ENCODE results near the gene ISG15.

The ISG15 gene

GRCh38 chr1:999725-1000356 is 13.5 kb upstream of the ISG15 start, which contains the start of gene HES4:
HES4 (minus strand) TSS chr1:1000097; CDS start chr1:999973, 124 bp downstream.
- Histone ChIP-seq H3K4me1 (ENCODE audit: control insufficient read depth, low read depth, low read length) (peaks cover 3% of the 10 kb centered on the region), H3K56ac (ENCODE audit: low read length) (peak within 1 kb of the TSS; percentile 85), H3K79me1 (ENCODE audit: low read length) (no peaks in the 10 kb centered on the region), H3K4me2 (ENCODE audit: low read length) (peak within 1 kb of the TSS; percentile 71), H3K27me3 (ENCODE audit: insufficient read depth, low read length, poor library complexity) (peaks cover 29% of the 10 kb centered on the region), H2BK120ac (ENCODE audit: low read depth, low read length) (no peak within 1 kb of the TSS), H2BK15ac (replicated peaks; ENCODE audit: low read depth) (no peak within 1 kb of the TSS), H3K23ac (ENCODE audit: low read length) (peak within 1 kb of the TSS; percentile 80), H3K36me3 (ENCODE audit: control insufficient read depth, insufficient read depth, low read length) (no peaks in the 10 kb centered on the region), H4K5ac (ENCODE audit: low read length) (no peak within 1 kb of the TSS), H3K79me2 (ENCODE audit: control insufficient read depth, insufficient read depth, low read length) (no peaks in the 10 kb centered on the region), H3K18ac (ENCODE audit: low read length) (peak within 1 kb of the TSS; percentile 15), H3K9ac (ENCODE audit: low read length) (peak within 1 kb of the TSS; percentile 71), H4K8ac (ENCODE audit: low read depth, low read length) (no peak within 1 kb of the TSS), H2AK5ac (ENCODE audit: low read length) (no peak within 1 kb of the TSS), H3K4me3 (ENCODE audit: low read length) (no peak within 1 kb of the TSS), H3K27ac (ENCODE audit: low read depth, low read length) (peak within 1 kb of the TSS; percentile 15), H3K4ac (ENCODE audit: low read depth, low read length) (no peak within 1 kb of the TSS), H2BK5ac (ENCODE audit: low read length) (no peak within 1 kb of the TSS)
- no CpG with 5 or more reads among the region's 95 CpGs for WGBS (ENCODE audit: extremely low coverage, insufficient coverage, low lambda C conversion rate)
- DNase-seq: peak; percentile 92

DNA sequence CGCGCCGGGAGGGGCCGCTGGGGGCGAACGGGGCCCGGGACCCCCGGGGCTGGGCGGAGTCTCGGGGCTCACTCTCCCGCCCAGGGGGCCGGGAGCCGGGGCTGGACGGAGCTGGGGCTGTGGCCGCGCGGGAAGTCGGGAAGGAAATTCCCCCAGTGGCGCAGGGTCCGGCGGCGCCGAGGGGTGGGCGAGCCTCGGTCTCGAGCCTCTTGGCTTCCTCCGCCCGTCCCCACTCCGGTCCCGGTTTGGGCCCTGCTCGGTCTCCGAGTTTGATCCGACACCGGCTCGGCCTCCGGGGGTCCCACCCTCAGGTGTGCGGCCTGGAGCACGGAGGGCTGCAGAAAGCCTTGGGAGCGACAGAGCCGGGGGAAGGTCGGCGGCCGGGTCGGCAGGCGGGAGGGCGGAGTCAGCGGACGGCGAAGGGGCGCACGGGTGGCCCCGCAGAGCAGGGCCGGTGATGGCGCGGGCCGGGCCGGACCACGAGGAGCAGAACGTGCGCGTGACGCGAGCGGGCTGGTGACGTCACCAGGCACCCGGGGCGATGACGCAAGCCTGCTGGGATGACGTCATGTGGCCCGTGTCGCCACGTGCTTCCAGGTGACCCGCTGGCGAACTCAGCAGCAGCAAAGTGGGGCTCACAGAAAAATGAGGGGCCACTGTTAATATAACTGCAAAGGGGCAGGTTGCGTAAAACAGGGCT is 12.8 kb upstream of the ISG15 start:
- Histone ChIP-seq H3K79me1 (ENCODE audit: low read length) (no peaks in the 10 kb centered on the region), H3K4me3 (ENCODE audit: low read length) (no peak overlapping the region), H4K5ac (ENCODE audit: low read length) (no peak overlapping the region), H2BK15ac (replicated peaks; ENCODE audit: low read depth) (no peak overlapping the region), H3K36me3 (ENCODE audit: control insufficient read depth, insufficient read depth, low read length) (no peaks in the 10 kb centered on the region), H2AK5ac (ENCODE audit: low read length) (no peak overlapping the region), H3K18ac (ENCODE audit: low read length) (peak overlapping the region; percentile 15), H3K56ac (ENCODE audit: low read length) (peak overlapping the region; percentile 85), H3K9ac (ENCODE audit: low read length) (peak overlapping the region; percentile 71), H3K4me2 (ENCODE audit: low read length) (peak overlapping the region; percentile 71), H3K23ac (ENCODE audit: low read length) (peak overlapping the region; percentile 80), H2BK5ac (ENCODE audit: low read length) (no peak overlapping the region), H3K27me3 (ENCODE audit: insufficient read depth, low read length, poor library complexity) (peaks cover 29% of the 10 kb centered on the region), H4K8ac (ENCODE audit: low read depth, low read length) (no peak overlapping the region), H3K27ac (ENCODE audit: low read depth, low read length) (peak overlapping the region; percentile 15), H3K4ac (ENCODE audit: low read depth, low read length) (no peak overlapping the region), H2BK120ac (ENCODE audit: low read depth, low read length) (no peak overlapping the region), H3K79me2 (ENCODE audit: control insufficient read depth, insufficient read depth, low read length) (no peaks in the 10 kb centered on the region), H3K4me1 (ENCODE audit: control insufficient read depth, low read depth, low read length) (peaks cover 7% of the 10 kb centered on the region)
- DNase-seq: peak; percentile 81
- WGBS (ENCODE audit: extremely low coverage, insufficient coverage, low lambda C conversion rate): no CpG with 5 or more reads among the region's 75 CpGs

GRCh38 chr1:1001057-1001783 is 12.1 kb upstream of the ISG15 start:
- Histone ChIP-seq H3K79me2 (ENCODE audit: control insufficient read depth, insufficient read depth, low read length) (no peaks in the 10 kb centered on the region), H2BK15ac (replicated peaks; ENCODE audit: low read depth) (no peak overlapping the region), H2AK5ac (ENCODE audit: low read length) (no peak overlapping the region), H2BK5ac (ENCODE audit: low read length) (no peak overlapping the region), H3K27me3 (ENCODE audit: insufficient read depth, low read length, poor library complexity) (peaks cover 29% of the 10 kb centered on the region), H3K4me2 (ENCODE audit: low read length) (peak overlapping the region; percentile 27), H3K23ac (ENCODE audit: low read length) (no peak overlapping the region), H3K36me3 (ENCODE audit: control insufficient read depth, insufficient read depth, low read length) (no peaks in the 10 kb centered on the region), H3K4me1 (ENCODE audit: control insufficient read depth, low read depth, low read length) (peaks cover 7% of the 10 kb centered on the region), H3K56ac (ENCODE audit: low read length) (peak overlapping the region; percentile 85), H3K27ac (ENCODE audit: low read depth, low read length) (no peak overlapping the region), H4K8ac (ENCODE audit: low read depth, low read length) (no peak overlapping the region), H3K4ac (ENCODE audit: low read depth, low read length) (peak overlapping the region; percentile 37), H3K9ac (ENCODE audit: low read length) (peak overlapping the region; percentile 43), H3K18ac (ENCODE audit: low read length) (peak overlapping the region; percentile 25), H2BK120ac (ENCODE audit: low read depth, low read length) (no peak overlapping the region), H4K5ac (ENCODE audit: low read length) (no peak overlapping the region), H3K4me3 (ENCODE audit: low read length) (no peak overlapping the region), H3K79me1 (ENCODE audit: low read length) (no peaks in the 10 kb centered on the region)
- no CpG with 5 or more reads among the region's 58 CpGs for WGBS (ENCODE audit: extremely low coverage, insufficient coverage, low lambda C conversion rate)
- DNase-seq: no peak

DNA sequence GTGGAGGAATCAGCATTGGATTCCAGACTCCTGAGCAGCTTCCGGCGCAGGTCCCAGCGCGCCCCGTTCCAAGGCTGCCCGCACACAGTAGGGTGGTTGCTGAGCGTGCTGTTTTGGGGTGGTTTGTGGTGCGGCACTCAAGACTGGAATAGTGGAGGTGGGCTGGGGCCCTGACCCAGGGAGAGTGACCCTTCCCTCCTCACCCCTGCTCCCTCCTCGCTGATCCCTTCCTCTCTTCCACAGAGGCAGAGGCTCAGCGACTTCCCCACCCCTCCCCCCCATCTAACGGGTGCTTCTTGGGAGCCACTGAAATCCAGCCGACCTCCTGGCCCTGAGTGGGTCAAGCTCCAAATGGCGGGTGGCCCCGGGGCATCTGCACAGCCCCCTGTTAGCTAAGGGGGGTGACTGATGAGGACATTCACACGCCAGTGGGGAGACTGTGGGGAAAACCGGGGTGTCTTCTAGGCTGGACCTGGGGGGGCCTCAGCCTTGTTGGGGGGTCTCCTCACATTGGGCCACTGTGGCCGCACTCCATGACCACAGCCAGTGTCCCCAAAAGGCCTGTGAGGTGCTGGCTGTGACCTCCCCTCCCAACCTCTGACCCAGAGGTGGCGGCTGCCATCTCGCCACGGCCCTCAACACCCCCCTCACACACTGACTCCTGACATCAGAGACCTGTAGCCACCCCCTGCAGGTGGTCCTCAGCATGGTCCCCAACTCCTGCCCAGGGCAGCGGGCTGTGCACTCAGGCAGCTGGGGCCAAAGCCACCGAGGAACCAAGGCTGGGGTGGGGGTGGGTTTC is 9.5 kb upstream of the ISG15 start:
- Histone ChIP-seq H3K27me3 (ENCODE audit: insufficient read depth, low read length, poor library complexity) (peaks cover 14% of the 10 kb centered on the region), H2BK15ac (replicated peaks; ENCODE audit: low read depth) (no peak overlapping the region), H3K79me2 (ENCODE audit: control insufficient read depth, insufficient read depth, low read length) (no peaks in the 10 kb centered on the region), H3K4ac (ENCODE audit: low read depth, low read length) (no peak overlapping the region), H3K23ac (ENCODE audit: low read length) (no peak overlapping the region), H3K27ac (ENCODE audit: low read depth, low read length) (no peak overlapping the region), H3K4me1 (ENCODE audit: control insufficient read depth, low read depth, low read length) (peaks cover 7% of the 10 kb centered on the region), H3K79me1 (ENCODE audit: low read length) (no peaks in the 10 kb centered on the region), H3K36me3 (ENCODE audit: control insufficient read depth, insufficient read depth, low read length) (no peaks in the 10 kb centered on the region), H2AK5ac (ENCODE audit: low read length) (no peak overlapping the region), H2BK5ac (ENCODE audit: low read length) (no peak overlapping the region), H3K4me2 (ENCODE audit: low read length) (no peak overlapping the region), H3K18ac (ENCODE audit: low read length) (no peak overlapping the region), H2BK120ac (ENCODE audit: low read depth, low read length) (no peak overlapping the region), H4K8ac (ENCODE audit: low read depth, low read length) (no peak overlapping the region), H4K5ac (ENCODE audit: low read length) (no peak overlapping the region), H3K56ac (ENCODE audit: low read length) (peak overlapping the region; percentile 25), H3K9ac (ENCODE audit: low read length) (no peak overlapping the region), H3K4me3 (ENCODE audit: low read length) (no peak overlapping the region)
- DNase-seq: no peak
- WGBS (ENCODE audit: extremely low coverage, insufficient coverage, low lambda C conversion rate): no CpG with 5 or more reads among the region's 22 CpGs

DNA sequence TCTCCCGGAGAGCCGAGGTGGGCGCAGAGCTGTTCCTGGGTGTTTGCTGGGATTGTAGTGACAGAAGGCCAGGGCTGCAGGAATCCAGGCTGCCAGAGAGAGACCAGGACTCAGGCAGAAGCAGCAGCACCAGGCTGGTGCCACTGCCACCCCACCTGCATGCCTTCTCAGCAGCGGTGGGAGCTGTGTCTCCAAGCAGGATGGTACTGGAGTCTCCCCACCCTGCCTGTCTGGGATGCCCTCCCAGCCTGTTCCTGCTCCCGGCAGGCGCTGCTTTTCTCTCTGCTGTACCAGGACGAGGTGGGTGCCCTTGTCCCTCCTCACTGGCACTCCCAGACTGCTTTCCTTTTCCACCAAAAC is 8.9 kb upstream of the ISG15 start:
- H3K56ac ChIP-seq (ENCODE audit: low read length): peak overlapping the region; percentile 37
- peaks cover 7% of the 10 kb centered on the region for H3K4me1 ChIP-seq (ENCODE audit: control insufficient read depth, low read depth, low read length)
- no peak overlapping the region for H3K27ac ChIP-seq (ENCODE audit: low read depth, low read length)
- no peak overlapping the region for H2BK120ac ChIP-seq (ENCODE audit: low read depth, low read length)
- no peak overlapping the region for H2BK5ac ChIP-seq (ENCODE audit: low read length)
- no peak overlapping the region for H3K4me3 ChIP-seq (ENCODE audit: low read length)
- WGBS (ENCODE audit: extremely low coverage, insufficient coverage, low lambda C conversion rate): no CpG with 5 or more reads among the region's 7 CpGs
- H2AK5ac ChIP-seq (ENCODE audit: low read length): no peak overlapping the region
- H3K4ac ChIP-seq (ENCODE audit: low read depth, low read length): no peak overlapping the region
- no peak overlapping the region for H2BK15ac ChIP-seq (replicated peaks; ENCODE audit: low read depth)
- H3K23ac ChIP-seq (ENCODE audit: low read length): no peak overlapping the region
- no peak overlapping the region for H3K18ac ChIP-seq (ENCODE audit: low read length)
- no peak overlapping the region for H4K5ac ChIP-seq (ENCODE audit: low read length)
- no peaks in the 10 kb centered on the region for H3K79me2 ChIP-seq (ENCODE audit: control insufficient read depth, insufficient read depth, low read length)
- H3K4me2 ChIP-seq (ENCODE audit: low read length): no peak overlapping the region
- H3K27me3 ChIP-seq (ENCODE audit: insufficient read depth, low read length, poor library complexity): peaks cover 10% of the 10 kb centered on the region
- H3K79me1 ChIP-seq (ENCODE audit: low read length): no peaks in the 10 kb centered on the region
- no peak for DNase-seq
- H4K8ac ChIP-seq (ENCODE audit: low read depth, low read length): no peak overlapping the region
- no peaks in the 10 kb centered on the region for H3K36me3 ChIP-seq (ENCODE audit: control insufficient read depth, insufficient read depth, low read length)
- H3K9ac ChIP-seq (ENCODE audit: low read length): no peak overlapping the region

All from mesendoderm (in vitro differentiated cells).